ENCODE results near the gene QSER1. TPM values are rescaled to one million over a fixed set of nuclear protein-coding genes. Genes with fewer than 3 reads are reported as not detected.

Gene QSER1
- total RNA-seq, 6 donors from 2014 or later, result 17.5 to 53.0 (median 23.1) TPM

- WGBS, 2 donors, result 10 to 11% methylated on average over 14 of the region's 14 CpGs
- ATAC-seq (ENCODE audit: low FRiP score in 2 of 2) (peak; percentile 62 to 65), DNase-seq (peak in 1 of 2 donors; percentile 61)
- Histone ChIP-seq H3K9me3 (no peaks in the 10 kb centered on the region), H3K4me1 (peaks cover 12 to 24% (median 22%) of the 10 kb centered on the region in 4 donors), H3K4me3 (peak overlapping the region; percentile 82 to 99 (median 94)), H3K27ac (peak overlapping the region; percentile 91 to 97 (median 94)), H3K27me3 (no peaks in the 10 kb centered on the region), H3K36me3 (peaks cover 0 to 6% (median 0%) of the 10 kb centered on the region in 4 donors)
- TF ChIP-seq EP300 (IDR thresholded peaks at IDR 0.05) (no peak), POLR2AphosphoS5 (IDR thresholded peaks at IDR 0.05) (no peak), POLR2A (IDR thresholded peaks at IDR 0.05) (peak in 2 of 4 donors; percentile 30 to 35)
Observed at GRCh38 chr11:32894149-32894827, 1.7 kb downstream of the QSER1 start.

GRCh38 chr11:32894921-32895320, 2.3 kb downstream of the QSER1 start:
- TF ChIP-seq EP300 (IDR thresholded peaks at IDR 0.05) (no peak), POLR2A (IDR thresholded peaks at IDR 0.05) (no peak), CTCF (IDR thresholded peaks at IDR 0.05) (no peak), POLR2AphosphoS5 (IDR thresholded peaks at IDR 0.05) (no peak)
- Histone ChIP-seq H3K27ac (peak overlapping the region in 1 of 4 donors; percentile 97), H3K4me3 (no peak overlapping the region), H3K9me3 (no peaks in the 10 kb centered on the region), H3K36me3 (peaks cover 0 to 6% (median 0%) of the 10 kb centered on the region in 4 donors), H3K27me3 (no peaks in the 10 kb centered on the region), H3K4me1 (peaks cover 12 to 29% (median 24%) of the 10 kb centered on the region in 4 donors)
- DNase-seq, result no peak
- no peak for ATAC-seq (ENCODE audit: low FRiP score in 2 of 2)
- 75 to 81% methylated on average over 3 of the region's 3 CpGs for WGBS, 2 donors

- no peak for ATAC-seq (ENCODE audit: low FRiP score in 2 of 2)
Observed at GRCh38 chr11:32895471-32895870, 2.9 kb downstream of the QSER1 start.

GRCh38 chr11:32897103-32897502, 4.5 kb downstream of the QSER1 start:
- H3K4me1 ChIP-seq, result peaks cover 11 to 29% (median 23%) of the 10 kb centered on the region in 4 donors

More at GRCh38 chr11:32895471-32895870, 2.9 kb downstream of the QSER1 start:
- Histone ChIP-seq H3K4me1 (peaks cover 12 to 30% (median 24%) of the 10 kb centered on the region in 4 donors), H3K36me3 (peaks cover 0 to 6% (median 0%) of the 10 kb centered on the region in 4 donors), H3K27ac (no peak overlapping the region), H3K4me3 (no peak overlapping the region), H3K27me3 (no peaks in the 10 kb centered on the region), H3K9me3 (no peaks in the 10 kb centered on the region)
- 50 to 74% methylated on average over 1 of the region's 1 CpG for WGBS, 2 donors
- TF ChIP-seq POLR2A (IDR thresholded peaks at IDR 0.05) (no peak), EP300 (IDR thresholded peaks at IDR 0.05) (no peak), POLR2AphosphoS5 (IDR thresholded peaks at IDR 0.05) (no peak), CTCF (IDR thresholded peaks at IDR 0.05) (no peak)
- DNase-seq, result no peak

More at GRCh38 chr11:32897103-32897502, 4.5 kb downstream of the QSER1 start:
- H3K27ac ChIP-seq, result no peak overlapping the region
- DNase-seq (no peak), ATAC-seq (ENCODE audit: low FRiP score in 2 of 2) (no peak)
- no peak for TF ChIP-seq CTCF (IDR thresholded peaks at IDR 0.05)
- no peak for TF ChIP-seq POLR2AphosphoS5 (IDR thresholded peaks at IDR 0.05)
- no peak for TF ChIP-seq POLR2A (IDR thresholded peaks at IDR 0.05)
- TF ChIP-seq EP300 (IDR thresholded peaks at IDR 0.05), result no peak
- H3K27me3 ChIP-seq, result no peaks in the 10 kb centered on the region
- H3K36me3 ChIP-seq, result peaks cover 0 to 6% (median 0%) of the 10 kb centered on the region in 4 donors
- 61 to 67% methylated on average over 1 of the region's 1 CpG for WGBS, 2 donors
- no peaks in the 10 kb centered on the region for H3K9me3 ChIP-seq
- H3K4me3 ChIP-seq, result no peak overlapping the region
